Measurements from ENCODE around the gene RNF180.

RNF180 gene

GRCh38 chr5:64299805-64300204, 134.2 kb downstream of the RNF180 start:
- no peak for TF ChIP-seq CTCF (IDR thresholded peaks at IDR 0.05; ENCODE audit: low read depth, low read length)
- DNase-seq (ENCODE audit: extremely low read depth, low read depth) = no peak

- DNase-seq (ENCODE audit: extremely low read depth, low read depth) = no peak
- TF ChIP-seq CTCF (IDR thresholded peaks at IDR 0.05; ENCODE audit: low read depth, low read length) = no peak
These were observed 135.9 kb downstream of the RNF180 start for GRCh38 chr5:64301566-64301965.

- TF ChIP-seq CTCF (IDR thresholded peaks at IDR 0.05; ENCODE audit: low read depth, low read length) = no peak
- no peak for DNase-seq (ENCODE audit: extremely low read depth, low read depth)
These were observed 142.5 kb downstream of the RNF180 start for GRCh38 chr5:64308135-64308534.

GRCh38 chr5:64312491-64312890, 146.8 kb downstream of the RNF180 start:
- no peak for DNase-seq (ENCODE audit: extremely low read depth, low read depth)
- TF ChIP-seq CTCF (IDR thresholded peaks at IDR 0.05; ENCODE audit: low read depth, low read length) = no peak

GRCh38 chr5:64315778-64316177, 150.1 kb downstream of the RNF180 start:
- TF ChIP-seq CTCF (IDR thresholded peaks at IDR 0.05; ENCODE audit: low read depth, low read length) = no peak
- DNase-seq (ENCODE audit: extremely low read depth, low read depth) = no peak

- no peak for DNase-seq (ENCODE audit: extremely low read depth, low read depth)
- no peak for TF ChIP-seq CTCF (IDR thresholded peaks at IDR 0.05; ENCODE audit: low read depth, low read length)
These were observed 152.5 kb downstream of the RNF180 start for GRCh38 chr5:64318175-64318574.

GRCh38 chr5:64323591-64323990, 157.9 kb downstream of the RNF180 start:
- no peak for DNase-seq (ENCODE audit: extremely low read depth, low read depth)
- no peak for TF ChIP-seq CTCF (IDR thresholded peaks at IDR 0.05; ENCODE audit: low read depth, low read length)
